ENCODE data around the gene B3GAT1.

B3GAT1 gene

DNA sequence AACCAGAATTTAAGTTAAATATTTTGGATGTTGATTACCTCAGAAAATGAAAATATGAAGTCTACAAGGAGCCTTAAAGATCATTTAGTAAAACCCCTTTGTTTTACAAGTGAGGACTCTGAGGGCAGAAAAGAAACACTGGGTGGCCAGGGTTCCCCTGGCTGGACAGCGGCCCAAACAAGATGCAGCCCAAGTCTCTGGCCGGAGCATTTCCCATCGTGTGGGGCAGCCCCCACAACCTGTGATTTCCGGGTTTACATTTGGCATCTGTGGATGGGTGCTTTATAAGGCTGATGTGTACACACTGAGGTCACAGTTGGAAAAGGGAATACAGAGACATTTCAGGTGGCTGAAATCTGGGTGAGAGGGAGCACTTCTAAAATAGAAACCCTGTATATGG is 28.8 kb upstream of the B3GAT1 start:
- Histone ChIP-seq H3K36me3 (ENCODE audit: control insufficient read depth, low read length) (no peaks in the 10 kb centered on the region), H3K27ac (ENCODE audit: low read depth, low read length) (no peak overlapping the region), H3K4me1 (ENCODE audit: control insufficient read depth, low read length) (no peaks in the 10 kb centered on the region), H3K79me2 (ENCODE audit: control insufficient read depth, low read length) (no peaks in the 10 kb centered on the region), H3K4me2 (ENCODE audit: low read length) (no peak overlapping the region), H3K9me2 (replicated peaks; ENCODE audit: control insufficient read depth, low read length) (no peaks in the 10 kb centered on the region), H3K27me3 (ENCODE audit: control insufficient read depth, low read length) (no peaks in the 10 kb centered on the region), H3F3A (ENCODE audit: control insufficient read depth, insufficient read depth) (no peaks in the 10 kb centered on the region), H3K4me3 (ENCODE audit: low read length) (no peak overlapping the region), H3K9me3 (ENCODE audit: control insufficient read depth, insufficient read depth, low read length) (no peaks in the 10 kb centered on the region), H4K20me1 (ENCODE audit: control insufficient read depth, insufficient read depth, low read depth, low read length) (no peaks in the 10 kb centered on the region)
- TF ChIP-seq, protein P1, sequence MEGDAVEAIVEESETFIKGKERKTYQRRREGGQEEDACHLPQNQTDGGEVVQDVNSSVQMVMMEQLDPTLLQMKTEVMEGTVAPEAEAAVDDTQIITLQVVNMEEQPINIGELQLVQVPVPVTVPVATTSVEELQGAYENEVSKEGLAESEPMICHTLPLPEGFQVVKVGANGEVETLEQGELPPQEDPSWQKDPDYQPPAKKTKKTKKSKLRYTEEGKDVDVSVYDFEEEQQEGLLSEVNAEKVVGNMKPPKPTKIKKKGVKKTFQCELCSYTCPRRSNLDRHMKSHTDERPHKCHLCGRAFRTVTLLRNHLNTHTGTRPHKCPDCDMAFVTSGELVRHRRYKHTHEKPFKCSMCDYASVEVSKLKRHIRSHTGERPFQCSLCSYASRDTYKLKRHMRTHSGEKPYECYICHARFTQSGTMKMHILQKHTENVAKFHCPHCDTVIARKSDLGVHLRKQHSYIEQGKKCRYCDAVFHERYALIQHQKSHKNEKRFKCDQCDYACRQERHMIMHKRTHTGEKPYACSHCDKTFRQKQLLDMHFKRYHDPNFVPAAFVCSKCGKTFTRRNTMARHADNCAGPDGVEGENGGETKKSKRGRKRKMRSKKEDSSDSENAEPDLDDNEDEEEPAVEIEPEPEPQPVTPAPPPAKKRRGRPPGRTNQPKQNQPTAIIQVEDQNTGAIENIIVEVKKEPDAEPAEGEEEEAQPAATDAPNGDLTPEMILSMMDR (IDR thresholded peaks at IDR 0.05; ENCODE audit: low read depth, low read length, poor library complexity, severe bottlenecking) = no peak
- no peak for TF ChIP-seq EZH2phosphoT487 (IDR thresholded peaks at IDR 0.05; ENCODE audit: borderline replicate concordance, low read length)

GRCh38 chr11:134438542-134439537 is 26.8 kb upstream of the B3GAT1 start:
- Histone ChIP-seq H3K79me2 (ENCODE audit: control insufficient read depth, low read length) (no peaks in the 10 kb centered on the region), H3K36me3 (ENCODE audit: control insufficient read depth, low read length) (no peaks in the 10 kb centered on the region), H3K27me3 (ENCODE audit: control insufficient read depth, low read length) (no peaks in the 10 kb centered on the region), H3F3A (ENCODE audit: control insufficient read depth, insufficient read depth) (no peaks in the 10 kb centered on the region), H3K27ac (ENCODE audit: low read depth, low read length) (no peak overlapping the region), H3K4me3 (ENCODE audit: low read length) (no peak overlapping the region), H3K4me2 (ENCODE audit: low read length) (no peak overlapping the region), H4K20me1 (ENCODE audit: control insufficient read depth, insufficient read depth, low read depth, low read length) (no peaks in the 10 kb centered on the region), H3K4me1 (ENCODE audit: control insufficient read depth, low read length) (no peaks in the 10 kb centered on the region), H3K9me2 (replicated peaks; ENCODE audit: control insufficient read depth, low read length) (no peaks in the 10 kb centered on the region), H3K9me3 (ENCODE audit: control insufficient read depth, insufficient read depth, low read length) (no peaks in the 10 kb centered on the region)
- TF ChIP-seq, protein P1 (IDR thresholded peaks at IDR 0.05; ENCODE audit: low read depth, low read length, poor library complexity, severe bottlenecking) = no peak
- TF ChIP-seq EZH2phosphoT487 (IDR thresholded peaks at IDR 0.05; ENCODE audit: borderline replicate concordance, low read length) = no peak

GRCh38 chr11:134437821-134438220 is 25.8 kb upstream of the B3GAT1 start:
- Histone ChIP-seq H4K20me1 (ENCODE audit: control insufficient read depth, insufficient read depth, low read depth, low read length) (no peaks in the 10 kb centered on the region), H3K4me3 (ENCODE audit: low read length) (no peak overlapping the region), H3K79me2 (ENCODE audit: control insufficient read depth, low read length) (no peaks in the 10 kb centered on the region), H3K9me2 (replicated peaks; ENCODE audit: control insufficient read depth, low read length) (no peaks in the 10 kb centered on the region), H3K36me3 (ENCODE audit: control insufficient read depth, low read length) (no peaks in the 10 kb centered on the region), H3K27me3 (ENCODE audit: control insufficient read depth, low read length) (no peaks in the 10 kb centered on the region), H3K4me1 (ENCODE audit: control insufficient read depth, low read length) (no peaks in the 10 kb centered on the region), H3K4me2 (ENCODE audit: low read length) (no peak overlapping the region), H3K9me3 (ENCODE audit: control insufficient read depth, insufficient read depth, low read length) (no peaks in the 10 kb centered on the region), H3F3A (ENCODE audit: control insufficient read depth, insufficient read depth) (no peaks in the 10 kb centered on the region), H3K27ac (ENCODE audit: low read depth, low read length) (no peak overlapping the region)
- TF ChIP-seq, protein P1 (IDR thresholded peaks at IDR 0.05; ENCODE audit: low read depth, low read length, poor library complexity, severe bottlenecking) = no peak
- no peak for TF ChIP-seq EZH2phosphoT487 (IDR thresholded peaks at IDR 0.05; ENCODE audit: borderline replicate concordance, low read length)

All from DOHH2 (cell line).